ENCODE results near the gene TXLNB. TPM values are rescaled to one million over a fixed set of nuclear protein-coding genes. Genes with fewer than 3 reads are reported as not detected.
"Not testable (repeated sequence)": the region's sequence is repeated elsewhere in the genome, so short reads cannot be mapped to it uniquely, and the experiment has no call there.

TXLNB gene
- total and polyA plus RNA-seq, 10 donors = 1.2 to 6.6 (median 3.1) TPM

- peaks cover 0 to 5% (median 0%) of the 10 kb centered on the region in 6 donors for H3K4me1 ChIP-seq
- intact Hi-C loops (cut with DNase I; ENCODE audit: low total_unique reads) = no loop called here
- H3K4me3 ChIP-seq = no peak overlapping the region
- no peak for DNase-seq
- WGBS, 5 donors = 39 to 60% (median 42%) methylated on average over 2 of the region's 2 CpGs
- no peaks in the 10 kb centered on the region for H3K27me3 ChIP-seq (replicated peaks in 1 of 7)
- H3K36me3 ChIP-seq = peaks cover 0 to 28% (median 0%) of the 10 kb centered on the region in 6 donors
- H3K9me3 ChIP-seq = peaks cover 0 to 2% (median 0%) of the 10 kb centered on the region in 8 donors
- TF ChIP-seq CTCF (IDR thresholded peaks at IDR 0.05 in 8 of 11, conservative IDR thresholded peaks at IDR 0.05 in 3 of 11) (no peak), POLR2A (IDR thresholded peaks at IDR 0.05) (no peak), POLR2AphosphoS5 (IDR thresholded peaks at IDR 0.05) (no peak)
- no peak overlapping the region for H3K27ac ChIP-seq
These were observed 51.4 kb downstream of the TXLNB start for GRCh38 chr6:139240161-139241010.

GRCh38 chr6:139239064-139239463 lies 52.7 kb downstream of the TXLNB start:
- Histone ChIP-seq H3K9me3 (peaks cover 0 to 11% (median 9%) of the 10 kb centered on the region in 8 donors), H3K4me1 (peaks cover 0 to 5% (median 0%) of the 10 kb centered on the region in 6 donors), H3K27me3 (replicated peaks in 1 of 7) (no peaks in the 10 kb centered on the region), H3K27ac (no peak overlapping the region), H3K36me3 (peaks cover 0 to 22% (median 0%) of the 10 kb centered on the region in 6 donors), H3K4me3 (no peak overlapping the region)
- TF ChIP-seq POLR2AphosphoS5 (IDR thresholded peaks at IDR 0.05) (no peak), CTCF (IDR thresholded peaks at IDR 0.05 in 8 of 11, conservative IDR thresholded peaks at IDR 0.05 in 3 of 11) (no peak), POLR2A (IDR thresholded peaks at IDR 0.05) (no peak)
- WGBS, 5 donors = 78 to 86% (median 81%) methylated on average over 10 of the region's 10 CpGs
- no peak for DNase-seq
- intact Hi-C loops (cut with DNase I; ENCODE audit: low total_unique reads) = no loop called here

GRCh38 chr6:139236105-139236504 lies 55.7 kb downstream of the TXLNB start:
- H3K27ac ChIP-seq = no peak overlapping the region
- H3K9me3 ChIP-seq = peaks cover 0 to 14% (median 10%) of the 10 kb centered on the region in 8 donors
- TF ChIP-seq POLR2A (IDR thresholded peaks at IDR 0.05) (no peak), POLR2AphosphoS5 (IDR thresholded peaks at IDR 0.05) (no peak), CTCF (IDR thresholded peaks at IDR 0.05 in 8 of 11, conservative IDR thresholded peaks at IDR 0.05 in 3 of 11) (no peak)
- intact Hi-C loops (cut with DNase I; ENCODE audit: low total_unique reads) = no loop called here
- H3K27me3 ChIP-seq (replicated peaks in 1 of 7) = no peaks in the 10 kb centered on the region
- 84 to 93% (median 87%) methylated on average over 5 of the region's 5 CpGs for whole genome bisulfite sequencing, 5 donors
- peaks cover 0 to 5% (median 0%) of the 10 kb centered on the region in 6 donors for H3K4me1 ChIP-seq
- DNase-seq = no peak
- H3K36me3 ChIP-seq = peaks cover 0 to 13% (median 0%) of the 10 kb centered on the region in 6 donors
- H3K4me3 ChIP-seq = no peak overlapping the region

GRCh38 chr6:139235661-139236060 lies 56.1 kb downstream of the TXLNB start:
- WGBS, 5 donors = 90 to 95% (median 92%) methylated on average over 12 of the region's 12 CpGs
- Histone ChIP-seq H3K4me3 (no peak overlapping the region), H3K27ac (no peak overlapping the region), H3K27me3 (replicated peaks in 1 of 7) (no peaks in the 10 kb centered on the region), H3K4me1 (peaks cover 0 to 3% (median 0%) of the 10 kb centered on the region in 6 donors), H3K36me3 (peaks cover 0 to 13% (median 0%) of the 10 kb centered on the region in 6 donors), H3K9me3 (peaks cover 0 to 14% (median 10%) of the 10 kb centered on the region in 8 donors)
- no peak for TF ChIP-seq POLR2AphosphoS5 (IDR thresholded peaks at IDR 0.05)
- no peak for TF ChIP-seq POLR2A (IDR thresholded peaks at IDR 0.05)
- no peak for TF ChIP-seq CTCF (IDR thresholded peaks at IDR 0.05 in 8 of 11, conservative IDR thresholded peaks at IDR 0.05 in 3 of 11)
- intact Hi-C loops (cut with DNase I; ENCODE audit: low total_unique reads) = no loop called here
- DNase-seq = no peak

GRCh38 chr6:139234193-139234592 lies 57.6 kb downstream of the TXLNB start:
- H3K36me3 ChIP-seq; H3K27ac ChIP-seq; DNase-seq; intact Hi-C loops (cut with DNase I; ENCODE audit: low total_unique reads); H3K4me1 ChIP-seq; H3K4me3 ChIP-seq; H3K27me3 ChIP-seq (replicated peaks in 1 of 7): not testable (repeated sequence)
- WGBS, 5 donors = 79 to 92% (median 82%) methylated on average over 2 of the region's 2 CpGs
- H3K9me3 ChIP-seq = peaks cover 0 to 14% (median 10%) of the 10 kb centered on the region in 8 donors

Data from spleen (tissue), 11 donors.